Mesenteric fat pad (tissue), 1 donor: ENCODE measurements around the gene IGSF1. TPM values are rescaled to one million over a fixed set of nuclear protein-coding genes. Genes with fewer than 3 reads are reported as not detected.
"Not testable (repeated sequence)": the region's sequence is repeated elsewhere in the genome, so short reads cannot be mapped to it uniquely, and the experiment has no call there.

Experiments used
- DNase-seq: peaks from one replicate; pipeline ENCODE4 v3.0.0-alpha.2; 2020; ENCODE audit warnings: low spot score
- total RNA-seq: library from RNA; stranded (reverse); fragmentation: NEBNext Ultra II Directional; extraction: Animal tissue kit (Norgen Biotek cat#: 25700); gene quantifications from one replicate; pipeline ENCODE4 v1.2.1, GENCODE V29; 2021
- donor health status: DM: yes; HTN: yes; CAD: no.

Gene IGSF1
- total RNA-seq, 1 donor from 2014 or later = 0.45 TPM

DNA sequence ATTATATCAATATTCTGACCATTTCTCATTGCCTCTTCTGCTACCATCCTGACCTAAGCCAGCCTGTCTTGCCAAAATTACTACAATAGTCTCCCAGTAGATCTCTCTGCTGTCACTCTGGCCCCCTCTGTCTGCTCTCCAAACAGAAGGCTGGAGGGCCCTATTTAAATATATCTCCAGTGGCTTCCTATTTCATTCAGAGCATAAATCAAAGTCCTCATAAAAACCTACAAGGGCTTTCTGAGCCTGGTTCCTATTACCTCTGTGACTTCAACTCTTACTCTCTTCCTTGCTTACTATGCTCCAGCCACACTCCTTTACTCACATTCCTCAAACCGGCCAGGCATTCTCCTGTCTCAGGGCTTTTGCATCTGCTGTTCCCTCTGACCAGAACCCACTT is 19.0 kb downstream of the IGSF1 start:
- no peak for DNase-seq

DNA sequence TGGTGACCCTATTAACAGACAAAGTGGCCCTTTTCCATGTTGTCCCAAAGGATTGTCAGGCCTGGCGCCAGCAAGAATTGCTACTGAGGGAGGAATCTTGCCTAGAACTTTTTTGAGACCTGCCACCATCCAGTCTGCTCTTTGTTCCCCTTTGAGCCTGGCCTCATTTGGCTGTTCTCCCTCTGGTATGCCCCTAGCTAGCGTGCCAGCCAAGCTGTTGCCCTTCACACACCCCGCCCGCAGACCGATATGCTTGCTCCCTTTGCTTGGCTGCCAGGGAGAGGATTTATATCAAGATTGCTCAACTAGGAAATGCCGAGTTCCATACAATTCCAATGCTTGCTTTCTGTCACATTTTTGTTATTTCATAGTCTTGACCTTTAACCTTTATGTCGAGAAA is 24.4 kb downstream of the IGSF1 start:
- peak; percentile 69 for DNase-seq

DNA sequence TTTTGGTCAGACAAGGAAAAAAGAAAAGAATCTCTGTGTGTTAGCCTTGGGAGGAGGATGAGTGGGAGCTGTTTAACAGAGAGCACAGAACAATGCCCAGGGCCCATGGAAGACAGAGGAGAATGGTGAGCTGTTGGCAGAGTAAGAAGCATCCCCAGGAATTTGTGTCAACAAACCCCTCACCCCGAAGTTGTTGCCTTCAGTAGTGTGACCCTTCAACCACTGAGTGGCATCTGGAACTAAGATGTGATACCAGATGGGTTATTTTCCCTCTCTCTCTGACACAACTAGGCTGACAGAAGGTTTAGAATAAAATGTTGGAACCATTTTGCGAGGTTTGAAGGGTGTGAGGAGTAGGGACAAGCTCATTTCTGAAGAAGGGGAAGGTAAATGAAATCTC is 25.1 kb downstream of the IGSF1 start:
- no peak for DNase-seq

DNA sequence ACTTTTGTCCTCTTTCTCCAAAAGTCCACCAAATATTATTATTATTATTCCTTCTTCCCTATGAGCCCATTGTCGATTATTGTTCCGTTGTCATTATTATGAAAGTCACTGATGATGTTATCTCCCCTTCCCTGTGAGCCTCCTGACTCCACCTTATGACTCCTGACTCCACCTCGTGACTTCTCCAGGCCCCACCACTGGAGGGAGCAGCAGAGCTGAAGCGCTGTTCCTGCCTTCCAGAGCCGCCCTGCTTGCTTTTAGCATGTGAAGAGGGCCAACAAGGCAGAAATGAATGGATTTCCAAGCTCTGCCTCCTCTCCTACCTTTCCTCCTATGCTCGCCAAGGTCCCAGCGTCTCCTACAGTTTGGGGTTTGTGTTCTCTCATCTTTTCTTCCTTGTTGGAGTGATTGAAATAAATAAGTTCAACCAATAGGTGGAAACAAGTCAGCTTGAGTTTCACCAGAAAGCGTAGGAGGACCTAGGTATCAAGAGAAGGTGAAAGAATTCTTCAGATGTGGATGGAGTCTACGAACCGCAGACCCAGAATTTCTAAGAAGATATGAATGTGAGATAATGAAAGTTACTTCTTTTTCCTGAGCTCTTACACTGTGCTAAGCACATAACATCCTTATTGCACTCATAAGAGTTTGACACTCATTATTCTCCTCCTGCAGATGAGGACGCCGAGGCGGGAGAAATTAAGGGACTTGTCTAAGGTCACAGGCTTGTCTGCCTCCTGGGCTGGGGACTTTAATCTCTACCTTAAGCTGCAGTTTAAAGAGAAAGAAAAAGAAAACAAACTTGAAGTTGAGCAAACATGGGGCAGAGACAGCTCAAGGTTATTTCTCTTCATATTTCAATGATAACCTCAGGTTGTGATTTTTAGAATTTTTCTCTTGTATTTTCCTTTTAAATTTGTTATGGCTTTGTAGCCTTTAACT is 26.1 kb downstream of the IGSF1 start:
- DNase-seq = no peak

DNA sequence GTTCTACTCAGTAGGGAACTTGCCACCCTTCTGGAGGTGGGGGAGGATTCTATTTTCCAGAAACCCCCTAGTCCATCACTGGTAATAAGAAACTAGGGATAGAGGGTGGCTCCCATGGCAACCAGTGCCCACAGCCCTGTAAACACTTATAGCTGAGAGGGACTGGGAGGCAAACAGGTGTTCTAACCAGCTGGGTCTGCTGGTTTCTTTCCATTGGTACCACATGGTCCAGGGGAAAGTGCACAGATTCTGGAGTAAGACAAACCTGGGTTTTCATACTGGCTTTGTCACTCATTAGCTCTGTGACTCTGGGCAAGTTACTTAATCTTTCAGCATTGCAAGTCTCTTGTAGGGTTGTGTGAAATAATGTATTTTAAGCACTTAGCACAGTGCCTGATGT is 26.9 kb downstream of the IGSF1 start:
- no peak for DNase-seq

DNA sequence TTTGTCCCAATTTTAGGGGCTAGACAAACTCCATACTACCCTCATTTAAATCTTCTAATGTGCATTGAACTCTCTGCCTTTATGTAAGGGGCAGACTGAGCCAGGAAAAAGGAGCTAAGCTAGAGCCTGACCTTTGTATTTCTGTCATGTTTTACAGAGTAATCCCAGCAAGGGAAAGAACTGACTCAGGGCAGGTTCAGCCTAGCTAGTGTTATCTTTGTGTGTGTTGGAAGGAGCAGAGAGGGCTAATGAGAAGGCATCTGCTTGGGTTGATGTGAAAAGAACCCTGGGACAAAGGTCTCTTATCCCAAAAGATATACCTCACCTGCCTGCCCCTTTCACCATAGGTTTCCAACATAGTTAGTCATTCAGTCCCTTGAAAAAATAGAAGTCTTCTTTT is 31.7 kb downstream of the IGSF1 start:
- DNase-seq = no peak

DNA sequence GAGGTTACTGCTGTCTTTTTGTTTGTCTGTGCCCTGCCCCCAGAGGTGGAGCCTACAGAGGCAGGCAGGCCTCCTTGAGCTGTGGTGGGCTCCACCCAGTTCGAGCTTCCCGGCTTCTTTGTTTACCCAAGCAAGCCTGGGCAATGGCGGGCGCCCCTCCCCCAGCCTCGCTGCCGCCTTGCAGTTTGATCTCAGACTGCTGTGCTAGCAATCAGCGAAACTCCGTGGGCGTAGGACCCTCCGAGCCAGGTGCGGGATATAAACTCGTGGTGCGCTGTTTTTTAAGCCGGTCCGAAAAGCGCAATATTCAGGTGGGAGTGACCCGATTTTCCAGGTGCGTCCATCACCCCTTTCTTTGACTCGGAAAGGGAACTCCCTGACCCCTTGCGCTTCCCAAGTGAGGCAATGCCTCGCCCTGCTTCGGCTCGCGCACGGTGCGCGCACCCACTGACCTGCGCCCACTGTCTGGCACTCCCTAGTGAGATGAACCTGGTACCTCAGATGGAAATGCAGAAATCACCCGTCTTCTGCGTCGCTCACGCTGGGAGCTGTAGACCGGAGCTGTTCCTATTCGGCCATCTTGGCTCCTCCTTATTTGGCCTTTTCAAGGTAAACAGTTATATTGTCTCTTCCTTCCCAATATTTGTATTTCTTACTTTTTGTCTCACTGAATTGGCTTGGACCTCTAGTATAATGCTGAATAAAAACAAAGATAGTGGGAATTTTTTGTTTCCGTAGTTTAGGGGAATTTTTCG is 37.9 kb downstream of the IGSF1 start:
- DNase-seq = not testable (repeated sequence)

DNA sequence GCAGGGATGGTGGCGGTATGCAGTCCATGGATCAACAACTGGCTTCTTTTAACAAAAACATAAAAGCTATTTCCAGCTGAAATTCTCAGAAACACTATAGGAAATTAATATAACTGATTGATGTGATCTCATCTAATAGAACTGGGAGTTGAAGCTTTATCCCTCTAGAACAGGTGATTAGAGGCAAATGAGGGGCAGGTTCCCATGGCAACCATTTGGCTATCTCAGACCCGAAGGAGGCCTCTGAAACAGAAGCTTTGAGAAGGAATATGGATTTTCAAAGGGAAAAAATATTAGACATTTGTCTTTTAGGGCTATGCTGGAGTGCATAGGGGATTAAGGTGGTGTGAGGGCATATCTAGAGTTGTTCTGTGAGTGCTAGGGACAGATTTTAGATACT is 50.0 kb downstream of the IGSF1 start:
- DNase-seq = no peak

DNA sequence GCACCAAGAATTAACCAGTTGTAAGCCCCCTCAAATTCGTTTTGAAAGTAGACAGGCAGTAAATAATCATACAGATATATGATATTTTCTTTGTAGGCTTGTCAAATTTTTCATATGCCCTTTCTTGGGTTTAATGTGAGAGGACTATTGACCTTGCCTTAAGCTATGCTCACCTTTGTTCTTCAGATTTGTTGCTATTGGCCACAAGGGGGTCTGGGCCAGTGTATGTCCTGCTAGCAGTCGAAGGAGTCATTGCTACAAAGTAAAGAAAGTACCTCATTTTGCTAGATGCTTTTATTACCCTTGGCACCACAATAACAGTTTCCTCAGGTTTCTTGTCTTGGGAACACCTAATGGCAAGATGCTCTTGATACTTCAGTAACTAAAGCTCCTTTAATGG is 51.7 kb downstream of the IGSF1 start:
- no peak for DNase-seq

DNA sequence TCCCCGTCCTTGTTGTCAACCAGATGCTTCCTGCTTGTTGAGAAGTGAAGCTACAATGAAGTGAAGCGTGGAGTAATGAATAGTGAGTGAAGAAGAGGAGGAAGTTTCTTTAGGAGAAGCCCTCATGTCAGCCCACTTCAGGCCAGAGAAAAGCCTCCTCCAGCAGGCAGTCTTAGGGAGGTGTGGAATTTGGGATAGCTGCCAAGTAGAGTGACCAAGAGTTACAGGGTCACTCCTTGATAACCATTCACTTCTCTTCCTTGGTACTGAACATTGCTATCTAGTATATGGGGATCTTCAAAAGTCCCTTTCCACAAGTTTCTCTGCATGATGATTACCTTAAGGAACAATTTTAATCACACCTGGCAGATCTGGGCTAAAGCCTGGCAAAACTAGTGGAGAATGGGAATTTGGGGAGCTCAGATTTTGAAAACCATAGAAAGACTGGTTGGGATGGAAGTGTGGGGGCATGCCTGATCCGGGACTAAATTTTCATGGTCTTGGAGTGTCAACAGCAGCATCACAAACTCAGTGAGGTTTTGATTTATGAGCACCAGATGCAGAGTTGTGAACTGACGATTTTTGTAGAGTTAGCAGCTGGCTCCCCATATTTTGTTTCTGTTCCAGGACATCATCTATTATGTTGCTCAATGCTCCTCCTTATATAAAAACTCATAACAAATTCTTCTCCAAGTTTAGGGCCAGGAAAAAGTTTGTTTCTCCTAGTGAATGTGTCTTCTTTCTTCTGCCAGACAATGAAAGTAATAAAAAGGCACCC is 53.1 kb downstream of the IGSF1 start:
- DNase-seq = no peak

DNA sequence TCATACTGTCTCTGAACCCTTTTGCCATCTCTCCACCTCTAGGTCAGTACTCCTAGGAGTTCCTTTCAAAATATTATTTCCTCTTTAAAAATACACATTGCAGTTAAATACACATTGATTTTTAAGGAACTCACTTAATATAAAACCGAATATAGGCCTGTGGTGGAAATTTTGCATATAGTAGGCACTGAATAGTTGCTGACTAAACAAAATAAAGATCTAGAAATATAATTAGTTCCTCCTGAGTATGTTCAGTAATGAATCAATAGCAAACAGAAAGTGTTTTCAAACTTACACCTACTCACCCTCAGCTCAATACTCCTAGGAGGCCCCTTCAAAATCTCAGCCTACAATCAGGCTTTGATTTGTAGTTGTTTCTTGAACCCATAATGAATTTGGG is 61.5 kb downstream of the IGSF1 start:
- DNase-seq = no peak

DNA sequence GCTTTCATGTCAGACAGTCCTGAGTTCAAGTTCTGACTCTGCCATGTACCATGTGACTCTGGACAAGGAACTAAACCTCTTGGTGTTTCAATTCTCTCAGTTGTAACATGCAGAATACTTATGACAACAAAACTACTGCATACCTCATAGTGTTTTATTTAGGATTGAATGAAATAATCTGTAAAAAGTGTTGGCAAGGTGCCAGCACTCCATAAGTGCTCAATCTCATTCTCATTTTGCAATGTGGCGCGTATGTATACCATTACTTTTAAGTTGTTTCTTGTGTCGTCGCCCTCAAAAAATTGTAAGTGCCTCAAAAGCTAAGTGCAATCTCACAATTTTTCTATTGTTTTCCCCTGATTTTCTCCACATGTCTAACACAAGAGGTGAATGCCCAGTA is 62.5 kb downstream of the IGSF1 start:
- DNase-seq = no peak

DNA sequence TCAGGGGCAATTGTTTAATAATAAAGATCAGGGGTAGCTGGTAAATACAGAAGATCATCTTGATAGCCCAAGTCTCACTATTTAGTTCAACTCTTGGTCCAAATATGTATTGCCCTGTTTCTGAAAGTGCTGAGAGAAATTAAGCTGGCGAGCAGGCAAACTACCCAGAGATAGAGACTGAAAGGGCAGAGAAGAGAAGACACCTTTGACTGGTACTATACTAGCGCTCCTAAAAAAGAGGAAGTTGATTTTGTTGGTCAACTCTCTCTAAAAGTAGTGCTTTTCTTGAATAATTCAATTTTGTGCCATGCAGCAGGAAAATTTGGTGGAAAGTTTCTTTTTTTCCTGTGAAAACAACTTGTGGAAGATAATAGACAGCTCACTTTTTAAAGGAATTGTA is 64.0 kb downstream of the IGSF1 start:
- no peak for DNase-seq

Other genes starting within 250 kb of the IGSF1 start
- not detected for gene ARHGAP36, start 231.0 kb downstream of the IGSF1 start, total RNA-seq